Activated effector memory CD4-positive, alpha-beta T cell treated with anti-CD3 and anti-CD28 coated beads, Interleukin-2, amount 50 U/mL, for 16 hours (primary cell): ENCODE measurements around the gene DBNL.

ENCODE experiments used
- DNase-seq: peaks from one replicate; pipeline ENCODE4 v3.0.0-alpha.2; 2020

Gene DBNL

GRCh38 chr7:44101303-44101965 is 56.9 kb downstream of the DBNL start:
- no peak for DNase-seq

GRCh38 chr7:44101966-44102845 is 57.7 kb downstream of the DBNL start:
- no peak for DNase-seq

GRCh38 chr7:44102846-44103565 is 58.5 kb downstream of the DBNL start:
- no peak for DNase-seq

GRCh38 chr7:44103566-44103922 is 59.0 kb downstream of the DBNL start:
- no peak for DNase-seq

GRCh38 chr7:44103923-44104859 is 59.7 kb downstream of the DBNL start, which contains the start of gene AEBP1:
Gene AEBP1, plus strand, starts transcription at chr7:44104345. Its CDS starts 321 bp downstream, at chr7:44104666.
- no peak for DNase-seq

- DNase-seq: no peak
Measured at GRCh38 chr7:44104860-44105771, 60.6 kb downstream of the DBNL start.

GRCh38 chr7:44105832-44106231 is 61.3 kb downstream of the DBNL start:
- DNase-seq: no peak

- no peak for DNase-seq
Measured at GRCh38 chr7:44106311-44107065, 62.0 kb downstream of the DBNL start.

GRCh38 chr7:44107116-44107960 is 62.8 kb downstream of the DBNL start:
- DNase-seq: no peak

- DNase-seq: no peak
Measured at GRCh38 chr7:44107961-44108767, 63.7 kb downstream of the DBNL start.

GRCh38 chr7:44108768-44109750 is 64.6 kb downstream of the DBNL start:
- DNase-seq: no peak

GRCh38 chr7:44109991-44110390 is 65.5 kb downstream of the DBNL start:
- DNase-seq: no peak

GRCh38 chr7:44110719-44111635 is 66.5 kb downstream of the DBNL start:
- no peak for DNase-seq
